ENCODE results near the gene NDUFA13. TPM values are rescaled to one million over a fixed set of nuclear protein-coding genes. Genes with fewer than 3 reads are reported as not detected.

NDUFA13 gene
- total and polyA plus RNA-seq, 4 donors: 183 to 307 (median 229) TPM

DNA sequence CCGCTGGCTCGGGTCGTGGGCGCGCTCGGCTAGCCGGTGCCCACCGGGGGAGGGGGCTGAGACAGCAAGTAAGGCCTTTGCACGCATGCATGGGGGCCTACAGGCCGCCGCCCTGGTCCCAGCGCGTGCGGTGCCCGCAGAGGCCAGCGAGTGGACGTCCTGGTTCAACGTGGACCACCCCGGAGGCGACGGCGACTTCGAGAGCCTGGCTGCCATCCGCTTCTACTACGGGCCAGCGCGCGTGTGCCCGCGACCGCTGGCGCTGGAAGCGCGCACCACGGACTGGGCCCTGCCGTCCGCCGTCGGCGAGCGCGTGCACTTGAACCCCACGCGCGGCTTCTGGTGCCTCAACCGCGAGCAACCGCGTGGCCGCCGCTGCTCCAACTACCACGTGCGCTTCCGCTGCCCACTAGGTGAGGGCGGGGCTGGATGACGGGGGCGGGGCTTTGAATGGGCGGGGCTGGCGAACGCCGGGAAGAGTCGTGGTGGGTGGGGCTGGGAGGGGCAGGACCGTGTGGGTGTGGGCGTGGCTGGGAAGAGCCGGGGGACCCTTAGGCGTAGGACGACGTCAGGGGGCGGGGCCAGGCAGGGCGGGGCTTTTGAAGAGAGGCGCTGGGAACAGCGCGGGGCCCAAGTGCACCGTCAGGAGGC is 24.2 kb downstream of the NDUFA13 start:
- no peaks in the 10 kb centered on the region for H3K9me3 ChIP-seq (ENCODE audit: control insufficient read depth, low read length)
- ATAC-seq (ENCODE audit: low FRiP score): peak; percentile 28
- H3K27me3 ChIP-seq (ENCODE audit: control insufficient read depth in 1 of 2, insufficient read depth in 2 of 2, low read length in 1 of 2): no peaks in the 10 kb centered on the region
- 8 to 9% methylated on average over 70 to 74 of the region's 74 CpGs for WGBS, 2 donors
- H3K27ac ChIP-seq (ENCODE audit: low read depth in 1 of 2, low read length in 2 of 2): no peak overlapping the region
- no peaks in the 10 kb centered on the region for H3K36me3 ChIP-seq (ENCODE audit: control insufficient read depth in 1 of 2, insufficient read depth in 2 of 2, low read length in 1 of 2)
- no peaks in the 10 kb centered on the region for H3K4me1 ChIP-seq (ENCODE audit: control insufficient read depth in 1 of 2, insufficient read depth in 2 of 2, low read length in 2 of 2)
- DNase-seq: peak; percentile 74 to 90
- no peak overlapping the region for H3K4me3 ChIP-seq (ENCODE audit: low read length in 2 of 2)
- intact Hi-C loops (cut with DNase I): no loop called here

DNA sequence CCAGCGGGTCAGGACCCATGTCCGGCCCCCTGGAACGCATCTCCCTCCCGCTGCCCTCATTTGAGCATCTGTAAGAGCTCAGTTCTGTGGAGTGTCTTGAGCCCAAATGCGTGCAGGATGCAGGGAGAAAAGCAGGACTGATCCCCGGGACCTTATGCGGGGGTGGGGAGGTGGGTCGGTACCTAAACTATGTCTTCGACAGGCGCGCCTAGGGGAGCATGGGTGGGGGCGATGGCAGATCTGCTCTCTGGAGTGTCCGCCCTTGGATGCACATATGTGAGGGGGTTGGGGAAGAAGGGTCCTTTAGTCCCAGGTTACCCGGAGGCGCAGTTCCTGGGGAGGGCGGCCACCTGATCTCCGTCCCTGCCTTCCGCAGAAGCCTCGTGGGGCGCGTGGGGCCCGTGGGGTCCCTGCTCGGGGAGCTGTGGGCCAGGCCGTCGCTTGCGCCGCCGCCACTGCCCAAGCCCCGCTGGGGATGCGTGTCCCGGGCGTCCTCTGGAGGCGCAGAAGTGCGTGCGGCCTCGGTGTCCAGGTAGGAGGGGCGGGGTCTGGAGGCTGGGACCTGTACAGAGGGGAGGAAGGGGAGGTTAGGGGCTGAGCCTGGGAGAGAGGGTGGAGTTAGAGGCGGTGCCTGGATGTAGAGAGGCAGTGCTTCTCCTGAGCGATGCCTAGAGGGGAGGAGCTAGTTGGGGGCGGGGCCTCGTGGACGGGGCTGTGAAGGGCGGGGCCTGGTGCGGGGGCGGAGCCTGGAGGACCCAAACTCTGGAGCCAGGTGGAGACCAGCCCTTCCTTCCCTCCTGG is 24.9 kb downstream of the NDUFA13 start:
- no peak overlapping the region for H3K4me3 ChIP-seq (ENCODE audit: low read length in 2 of 2)
- H3K9me3 ChIP-seq (ENCODE audit: control insufficient read depth, low read length): no peaks in the 10 kb centered on the region
- no peak overlapping the region for H3K27ac ChIP-seq (ENCODE audit: low read depth in 1 of 2, low read length in 2 of 2)
- DNase-seq (peak in 1 of 2 donors; percentile 84), ATAC-seq (ENCODE audit: low FRiP score) (peak; percentile 8)
- intact Hi-C loops (cut with DNase I): no loop called here
- WGBS, 2 donors: 3 to 4% methylated on average over 41 to 45 of the region's 45 CpGs
- H3K36me3 ChIP-seq (ENCODE audit: control insufficient read depth in 1 of 2, insufficient read depth in 2 of 2, low read length in 1 of 2): no peaks in the 10 kb centered on the region
- H3K27me3 ChIP-seq (ENCODE audit: control insufficient read depth in 1 of 2, insufficient read depth in 2 of 2, low read length in 1 of 2): no peaks in the 10 kb centered on the region
- H3K4me1 ChIP-seq (ENCODE audit: control insufficient read depth in 1 of 2, insufficient read depth in 2 of 2, low read length in 2 of 2): no peaks in the 10 kb centered on the region

DNA sequence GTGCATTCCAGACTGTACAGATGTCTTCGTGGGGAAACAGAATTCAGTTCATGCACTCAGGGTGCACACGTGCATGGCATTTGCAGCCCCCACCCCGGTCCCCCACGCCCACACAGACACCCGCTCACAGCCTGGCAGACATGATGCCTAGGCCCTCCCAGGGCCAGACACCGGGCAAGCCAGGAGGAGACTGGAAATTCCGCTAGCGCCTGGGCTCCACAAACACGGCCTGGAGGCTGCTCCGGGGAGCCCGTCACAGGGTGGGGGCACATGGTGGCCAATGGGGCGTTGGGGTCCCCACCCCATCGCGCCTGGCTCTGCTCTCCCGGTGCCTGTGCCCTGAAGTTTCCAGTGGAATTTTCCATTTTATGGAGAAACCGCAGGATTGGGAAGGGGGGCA is 25.6 kb downstream of the NDUFA13 start:
- ATAC-seq (ENCODE audit: low FRiP score) (no peak), DNase-seq (no peak)
- no peaks in the 10 kb centered on the region for H3K27me3 ChIP-seq (ENCODE audit: control insufficient read depth in 1 of 2, insufficient read depth in 2 of 2, low read length in 1 of 2)
- no peaks in the 10 kb centered on the region for H3K9me3 ChIP-seq (ENCODE audit: control insufficient read depth, low read length)
- 68 to 70% methylated on average over 16 of the region's 16 CpGs for WGBS, 2 donors
- no peak overlapping the region for H3K4me3 ChIP-seq (ENCODE audit: low read length in 2 of 2)
- intact Hi-C loops (cut with DNase I): no loop called here
- no peaks in the 10 kb centered on the region for H3K36me3 ChIP-seq (ENCODE audit: control insufficient read depth in 1 of 2, insufficient read depth in 2 of 2, low read length in 1 of 2)
- H3K27ac ChIP-seq (ENCODE audit: low read depth in 1 of 2, low read length in 2 of 2): no peak overlapping the region
- H3K4me1 ChIP-seq (ENCODE audit: control insufficient read depth in 1 of 2, insufficient read depth in 2 of 2, low read length in 2 of 2): no peaks in the 10 kb centered on the region

DNA sequence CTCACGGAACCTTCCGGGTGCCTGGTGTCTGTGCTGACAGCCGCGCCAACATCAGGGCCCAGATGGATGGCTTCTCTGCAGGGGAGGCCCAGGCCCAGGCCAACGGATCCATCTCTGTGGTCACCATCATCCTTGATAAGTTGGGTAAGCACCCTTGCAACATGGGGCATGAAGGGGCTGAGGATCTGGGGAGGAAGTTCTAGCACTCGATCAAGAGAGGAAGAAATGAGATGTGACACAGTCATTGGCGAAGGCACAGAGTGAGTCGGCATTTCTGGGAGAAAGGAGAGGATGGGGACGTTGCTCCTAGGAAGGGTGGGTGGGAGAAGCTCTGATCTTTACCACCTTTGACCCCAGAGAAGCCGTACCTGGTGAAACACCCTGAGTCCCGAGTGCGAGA is 26.5 kb downstream of the NDUFA13 start:
- no peaks in the 10 kb centered on the region for H3K27me3 ChIP-seq (ENCODE audit: control insufficient read depth in 1 of 2, insufficient read depth in 2 of 2, low read length in 1 of 2)
- DNase-seq: no peak
- no peaks in the 10 kb centered on the region for H3K36me3 ChIP-seq (ENCODE audit: control insufficient read depth in 1 of 2, insufficient read depth in 2 of 2, low read length in 1 of 2)
- no peak overlapping the region for H3K27ac ChIP-seq (ENCODE audit: low read depth in 1 of 2, low read length in 2 of 2)
- H3K4me1 ChIP-seq (ENCODE audit: control insufficient read depth in 1 of 2, insufficient read depth in 2 of 2, low read length in 2 of 2): no peaks in the 10 kb centered on the region
- 83 to 85% methylated on average over 12 of the region's 12 CpGs for WGBS, 2 donors
- intact Hi-C loops (cut with DNase I): no loop called here
- no peak overlapping the region for H3K4me3 ChIP-seq (ENCODE audit: low read length in 2 of 2)
- no peak for ATAC-seq (ENCODE audit: low FRiP score)
- H3K9me3 ChIP-seq (ENCODE audit: control insufficient read depth, low read length): no peaks in the 10 kb centered on the region

DNA sequence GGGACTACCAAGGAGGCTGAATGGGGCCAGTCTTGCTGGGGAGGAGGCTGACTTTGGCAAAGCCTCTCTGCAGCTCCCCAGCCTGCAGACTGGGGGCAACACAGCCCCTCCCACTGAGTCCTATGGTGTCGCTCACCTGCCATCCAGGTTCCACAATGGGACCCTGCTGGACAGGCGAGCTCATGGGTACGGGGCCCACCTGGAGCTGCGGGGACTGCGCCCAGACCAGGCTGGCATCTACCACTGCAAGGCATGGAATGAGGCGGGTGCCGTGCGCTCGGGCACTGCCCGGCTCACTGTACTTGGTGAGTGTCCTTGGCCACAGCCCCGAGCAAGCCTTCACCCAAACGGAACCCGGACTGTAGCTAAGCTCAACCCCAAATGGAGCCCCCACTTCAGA is 27.1 kb downstream of the NDUFA13 start:
- no peak for ATAC-seq (ENCODE audit: low FRiP score)
- Histone ChIP-seq H3K4me1 (ENCODE audit: control insufficient read depth in 1 of 2, insufficient read depth in 2 of 2, low read length in 2 of 2) (no peaks in the 10 kb centered on the region), H3K9me3 (ENCODE audit: control insufficient read depth, low read length) (no peaks in the 10 kb centered on the region), H3K27me3 (ENCODE audit: control insufficient read depth in 1 of 2, insufficient read depth in 2 of 2, low read length in 1 of 2) (no peaks in the 10 kb centered on the region), H3K36me3 (ENCODE audit: control insufficient read depth in 1 of 2, insufficient read depth in 2 of 2, low read length in 1 of 2) (no peaks in the 10 kb centered on the region), H3K27ac (ENCODE audit: low read depth in 1 of 2, low read length in 2 of 2) (no peak overlapping the region), H3K4me3 (ENCODE audit: low read length in 2 of 2) (no peak overlapping the region)
- DNase-seq: no peak
- WGBS, 2 donors: 90 to 95% methylated on average over 13 of the region's 13 CpGs
- intact Hi-C loops (cut with DNase I): no loop called here

DNA sequence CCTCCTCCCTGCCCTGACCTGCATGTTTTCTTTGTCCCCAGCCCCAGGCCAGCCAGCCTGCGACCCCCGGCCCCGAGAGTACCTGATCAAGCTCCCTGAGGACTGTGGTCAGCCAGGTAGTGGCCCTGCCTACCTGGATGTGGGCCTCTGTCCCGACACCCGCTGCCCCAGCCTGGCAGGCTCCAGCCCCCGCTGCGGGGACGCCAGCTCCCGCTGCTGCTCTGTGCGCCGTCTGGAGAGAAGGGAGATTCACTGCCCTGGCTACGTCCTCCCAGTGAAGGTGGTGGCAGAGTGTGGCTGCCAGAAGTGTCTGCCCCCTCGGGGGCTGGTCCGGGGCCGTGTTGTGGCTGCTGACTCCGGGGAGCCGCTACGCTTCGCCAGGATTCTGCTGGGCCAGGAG is 27.6 kb downstream of the NDUFA13 start:
- intact Hi-C loops (cut with DNase I): no loop called here
- Histone ChIP-seq H3K27me3 (ENCODE audit: control insufficient read depth in 1 of 2, insufficient read depth in 2 of 2, low read length in 1 of 2) (no peaks in the 10 kb centered on the region), H3K36me3 (ENCODE audit: control insufficient read depth in 1 of 2, insufficient read depth in 2 of 2, low read length in 1 of 2) (no peaks in the 10 kb centered on the region), H3K4me1 (ENCODE audit: control insufficient read depth in 1 of 2, insufficient read depth in 2 of 2, low read length in 2 of 2) (no peaks in the 10 kb centered on the region), H3K27ac (ENCODE audit: low read depth in 1 of 2, low read length in 2 of 2) (no peak overlapping the region), H3K9me3 (ENCODE audit: control insufficient read depth, low read length) (no peaks in the 10 kb centered on the region), H3K4me3 (ENCODE audit: low read length in 2 of 2) (no peak overlapping the region)
- ATAC-seq (ENCODE audit: low FRiP score) (no peak), DNase-seq (no peak)
- WGBS, 2 donors: 88 to 89% methylated on average over 19 of the region's 19 CpGs

DNA sequence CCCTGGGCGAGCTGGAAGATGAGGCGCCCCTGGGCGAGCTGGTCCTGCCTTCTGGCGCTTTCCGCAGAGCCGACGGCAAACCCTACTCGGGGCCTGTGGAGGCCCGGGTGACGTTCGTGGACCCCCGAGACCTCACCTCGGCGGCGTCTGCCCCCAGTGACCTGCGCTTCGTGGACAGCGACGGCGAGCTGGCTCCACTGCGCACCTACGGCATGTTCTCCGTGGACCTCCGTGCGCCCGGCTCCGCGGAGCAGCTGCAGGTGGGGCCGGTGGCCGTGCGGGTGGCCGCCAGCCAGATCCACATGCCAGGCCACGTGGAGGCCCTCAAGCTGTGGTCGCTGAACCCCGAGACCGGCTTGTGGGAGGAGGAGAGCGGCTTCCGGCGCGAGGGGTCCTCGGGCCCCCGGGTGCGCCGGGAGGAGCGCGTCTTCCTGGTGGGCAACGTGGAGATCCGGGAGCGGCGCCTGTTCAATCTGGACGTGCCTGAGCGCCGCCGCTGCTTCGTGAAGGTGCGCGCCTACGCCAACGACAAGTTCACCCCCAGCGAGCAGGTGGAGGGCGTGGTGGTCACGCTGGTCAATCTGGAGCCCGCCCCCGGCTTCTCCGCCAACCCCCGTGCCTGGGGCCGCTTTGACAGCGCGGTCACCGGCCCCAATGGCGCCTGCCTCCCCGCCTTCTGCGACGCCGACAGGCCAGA is 28.4 kb downstream of the NDUFA13 start:
- WGBS, 2 donors: 87 to 89% methylated on average over 69 to 75 of the region's 75 CpGs
- DNase-seq: no peak
- Histone ChIP-seq H3K27me3 (ENCODE audit: control insufficient read depth in 1 of 2, insufficient read depth in 2 of 2, low read length in 1 of 2) (no peaks in the 10 kb centered on the region), H3K4me1 (ENCODE audit: control insufficient read depth in 1 of 2, insufficient read depth in 2 of 2, low read length in 2 of 2) (no peaks in the 10 kb centered on the region), H3K4me3 (ENCODE audit: low read length in 2 of 2) (no peak overlapping the region), H3K27ac (ENCODE audit: low read depth in 1 of 2, low read length in 2 of 2) (no peak overlapping the region), H3K9me3 (ENCODE audit: control insufficient read depth, low read length) (no peaks in the 10 kb centered on the region), H3K36me3 (ENCODE audit: control insufficient read depth in 1 of 2, insufficient read depth in 2 of 2, low read length in 1 of 2) (no peaks in the 10 kb centered on the region)
- intact Hi-C loops (cut with DNase I): no loop called here
- no peak for ATAC-seq (ENCODE audit: low FRiP score)

DNA sequence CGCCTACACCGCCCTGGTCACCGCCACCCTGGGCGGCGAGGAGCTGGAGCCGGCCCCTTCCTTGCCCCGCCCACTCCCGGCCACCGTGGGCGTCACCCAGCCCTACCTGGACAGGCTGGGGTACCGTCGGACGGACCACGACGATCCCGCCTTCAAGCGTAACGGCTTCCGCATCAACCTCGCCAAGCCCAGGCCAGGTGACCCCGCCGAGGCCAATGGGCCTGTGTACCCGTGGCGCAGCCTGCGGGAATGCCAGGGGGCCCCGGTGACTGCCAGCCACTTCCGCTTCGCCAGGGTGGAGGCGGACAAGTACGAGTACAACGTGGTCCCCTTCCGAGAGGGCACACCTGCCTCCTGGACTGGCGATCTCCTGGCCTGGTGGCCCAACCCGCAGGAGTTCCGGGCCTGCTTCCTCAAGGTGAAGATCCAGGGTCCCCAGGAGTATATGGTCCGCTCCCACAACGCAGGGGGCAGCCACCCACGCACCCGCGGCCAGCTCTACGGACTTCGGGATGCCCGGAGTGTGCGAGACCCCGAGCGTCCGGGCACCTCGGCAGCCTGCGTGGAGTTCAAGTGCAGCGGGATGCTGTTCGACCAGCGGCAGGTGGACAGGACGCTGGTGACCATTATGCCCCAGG is 29.0 kb downstream of the NDUFA13 start:
- DNase-seq: no peak
- no peaks in the 10 kb centered on the region for H3K4me1 ChIP-seq (ENCODE audit: control insufficient read depth in 1 of 2, insufficient read depth in 2 of 2, low read length in 2 of 2)
- WGBS, 2 donors: 89% methylated on average over 53 of the region's 53 CpGs
- intact Hi-C loops (cut with DNase I): no loop called here
- no peak for ATAC-seq (ENCODE audit: low FRiP score)
- H3K9me3 ChIP-seq (ENCODE audit: control insufficient read depth, low read length): no peaks in the 10 kb centered on the region
- no peak overlapping the region for H3K27ac ChIP-seq (ENCODE audit: low read depth in 1 of 2, low read length in 2 of 2)
- no peaks in the 10 kb centered on the region for H3K27me3 ChIP-seq (ENCODE audit: control insufficient read depth in 1 of 2, insufficient read depth in 2 of 2, low read length in 1 of 2)
- no peaks in the 10 kb centered on the region for H3K36me3 ChIP-seq (ENCODE audit: control insufficient read depth in 1 of 2, insufficient read depth in 2 of 2, low read length in 1 of 2)
- no peak overlapping the region for H3K4me3 ChIP-seq (ENCODE audit: low read length in 2 of 2)
